HG03520 (cell line): ENCODE measurements around the gene CCDC137.
"Not testable (repeated sequence)": the region's sequence is repeated elsewhere in the genome, so short reads cannot be mapped to it uniquely, and the experiment has no call there.

Source experiments
- ATAC-seq: cut with Tn5 transposase; IDR thresholded peaks from one replicate; pipeline ENCODE4 v1.9.1; 2021; ENCODE audit warnings: mild to moderate bottlenecking, moderate library complexity; ENCODE audit not compliant: unreplicated experiment

The CCDC137 gene

DNA sequence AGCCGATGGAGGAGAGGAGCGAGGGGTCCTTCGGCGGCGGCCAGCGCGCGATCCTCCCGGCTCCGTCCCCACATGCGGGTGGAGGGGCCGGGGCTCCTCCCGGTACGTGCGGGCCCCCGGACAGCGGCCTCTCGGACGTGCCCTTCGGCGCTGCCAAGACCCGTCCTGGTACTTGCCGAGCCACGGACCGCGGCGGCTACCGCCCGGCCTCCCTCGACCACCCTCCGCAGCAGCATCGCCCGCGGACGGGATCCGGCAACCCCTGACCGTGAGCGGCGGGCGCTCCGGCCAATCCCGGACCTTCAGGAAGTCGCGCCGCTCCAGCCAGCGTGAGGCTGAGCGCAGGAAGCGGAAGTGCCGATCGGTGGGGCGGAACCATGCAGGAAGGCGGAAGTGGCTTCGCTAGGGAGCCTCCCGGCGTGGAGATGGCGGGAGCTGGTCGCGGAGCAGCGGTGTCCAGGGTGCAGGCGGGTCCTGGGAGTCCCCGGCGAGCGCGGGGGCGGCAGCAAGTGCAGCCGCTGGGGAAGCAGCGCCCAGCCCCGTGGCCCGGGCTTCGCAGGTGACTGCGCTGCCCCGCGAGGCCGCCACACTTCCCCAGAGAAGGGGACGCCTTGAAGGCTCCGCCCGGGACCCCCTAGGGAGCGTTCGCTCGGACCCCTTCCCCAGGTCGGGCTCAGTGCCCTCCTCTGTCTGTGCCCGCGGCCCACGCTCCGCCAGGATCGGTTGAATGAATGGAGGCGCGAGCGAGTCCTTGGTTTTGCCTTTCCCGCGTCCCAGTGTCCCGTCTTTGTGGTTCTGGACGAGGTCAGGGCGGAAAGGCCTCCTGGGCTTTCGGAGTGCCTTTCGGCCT is at the start of gene CCDC137, which contains the start of gene OXLD1:
Gene CCDC137 (plus strand): TSS at position 396 of the 850 bp plus-strand sequence. CDS start 30 bp downstream, at position 426.
Gene OXLD1 (minus strand): TSS at position 264 of the 850 bp plus-strand sequence. CDS start 28 bp downstream, at position 236.
- peak; percentile 95 for ATAC-seq

GRCh38 chr17:81616877-81617276 is 49.7 kb upstream of the CCDC137 start:
- ATAC-seq: no peak

- ATAC-seq: not testable (repeated sequence)
Measured at GRCh38 chr17:81618307-81618706, 48.2 kb upstream of the CCDC137 start.

DNA sequence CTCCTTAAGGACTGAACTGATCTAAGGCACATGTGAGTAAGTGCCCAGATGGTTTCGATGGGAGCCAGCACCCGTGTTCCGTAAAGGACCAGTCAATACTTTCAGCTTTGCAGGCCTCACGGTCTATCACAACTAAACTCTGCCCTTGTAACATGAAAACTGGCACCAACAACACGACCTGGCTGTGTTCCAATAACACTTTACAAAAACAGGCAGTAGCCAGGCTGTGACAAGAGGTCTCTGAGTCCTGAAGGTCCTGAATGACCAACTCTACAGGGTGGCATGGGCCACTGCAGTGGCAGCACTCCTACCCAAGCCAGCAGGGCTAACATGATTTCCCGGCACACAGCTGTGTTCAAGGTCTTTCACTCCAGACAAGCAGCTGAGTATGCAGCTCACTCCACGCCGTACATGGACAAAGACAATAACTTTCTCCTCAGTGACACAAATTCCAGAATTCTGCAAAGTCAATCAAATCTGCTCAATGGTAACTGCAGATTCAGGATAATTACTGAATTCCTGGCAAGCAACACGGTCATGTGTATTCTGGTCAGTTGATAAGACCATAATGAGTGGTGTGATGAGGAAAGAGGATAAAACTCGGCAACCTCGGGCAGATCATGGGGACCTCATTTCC is 44.9 kb upstream of the CCDC137 start:
- no peak for ATAC-seq

DNA sequence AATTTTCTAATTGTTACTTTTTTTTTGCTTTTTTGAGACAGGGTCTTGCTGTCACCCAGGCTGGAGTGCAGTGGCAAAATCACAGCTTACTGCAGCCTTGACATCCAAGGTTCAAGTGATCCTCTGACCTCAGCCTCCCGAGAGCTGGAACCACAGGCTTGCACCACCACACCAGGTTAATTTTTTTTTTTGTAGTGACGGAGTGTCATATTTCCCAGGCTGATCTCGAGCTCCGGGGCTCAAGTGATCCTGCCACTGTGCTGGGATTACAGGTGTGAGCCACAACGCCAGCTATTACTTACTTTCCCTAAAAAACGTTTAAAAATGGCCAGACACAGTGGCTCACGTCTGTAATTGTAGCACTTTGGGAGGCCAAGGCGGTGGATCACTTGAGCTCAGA is 36.3 kb upstream of the CCDC137 start:
- no peak for ATAC-seq

GRCh38 chr17:81631482-81631881 is 35.1 kb upstream of the CCDC137 start:
- ATAC-seq: no peak

DNA sequence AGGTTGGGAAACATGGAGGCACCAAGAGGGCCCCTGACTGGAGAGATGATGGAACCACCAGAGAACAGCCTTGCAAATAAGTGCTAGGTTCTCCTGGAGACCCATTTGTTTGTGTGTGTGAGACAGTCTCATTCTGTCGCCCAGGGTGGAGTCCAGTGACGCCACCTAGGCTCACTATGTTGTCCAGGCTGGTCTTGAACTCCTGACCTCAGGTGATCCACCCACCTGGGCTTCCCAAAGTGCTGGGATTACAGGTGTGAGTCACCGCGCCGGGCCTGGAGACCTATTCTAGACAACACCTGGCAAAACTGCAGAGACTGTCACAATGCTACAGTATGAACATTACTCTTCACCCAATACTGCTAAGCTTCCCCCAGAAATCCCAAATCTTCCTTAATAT is 31.1 kb upstream of the CCDC137 start:
- no peak for ATAC-seq

GRCh38 chr17:81635973-81636504 is 30.5 kb upstream of the CCDC137 start:
- no peak for ATAC-seq

- peak; percentile 78 for ATAC-seq
Measured at GRCh38 chr17:81636505-81637288, 29.8 kb upstream of the CCDC137 start, which contains the start of the genes NPLOC4 and TSPAN10. NPLOC4 (minus strand) TSS chr17:81637112; CDS start chr17:81636930, 182 bp downstream. TSPAN10 (plus strand) TSS chr17:81637196; CDS start chr17:81642413, 5,217 bp downstream.

- ATAC-seq: no peak
Measured at GRCh38 chr17:81638683-81639082, 27.9 kb upstream of the CCDC137 start.

DNA sequence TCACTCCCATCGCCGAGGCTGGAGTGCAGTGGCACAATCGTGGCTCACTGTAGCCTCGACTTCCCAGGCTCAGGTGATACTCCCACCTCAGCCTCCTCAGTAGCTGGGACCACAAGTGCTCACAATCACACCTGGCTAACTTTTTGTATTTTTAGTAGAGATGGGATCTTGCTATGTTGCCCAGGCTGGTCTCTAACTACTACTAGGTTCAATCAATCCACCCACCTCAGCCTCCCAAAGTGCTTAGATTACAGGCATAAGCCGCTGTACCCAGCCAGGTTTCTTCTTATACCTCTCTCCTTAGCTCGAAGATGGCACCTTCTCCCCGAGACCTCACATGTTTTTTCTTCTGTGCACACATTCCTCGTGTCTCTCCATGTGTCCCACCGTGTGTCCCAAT is 26.5 kb upstream of the CCDC137 start:
- no peak for ATAC-seq

- no peak for ATAC-seq
Measured at GRCh38 chr17:81641825-81642489, 24.6 kb upstream of the CCDC137 start.

DNA sequence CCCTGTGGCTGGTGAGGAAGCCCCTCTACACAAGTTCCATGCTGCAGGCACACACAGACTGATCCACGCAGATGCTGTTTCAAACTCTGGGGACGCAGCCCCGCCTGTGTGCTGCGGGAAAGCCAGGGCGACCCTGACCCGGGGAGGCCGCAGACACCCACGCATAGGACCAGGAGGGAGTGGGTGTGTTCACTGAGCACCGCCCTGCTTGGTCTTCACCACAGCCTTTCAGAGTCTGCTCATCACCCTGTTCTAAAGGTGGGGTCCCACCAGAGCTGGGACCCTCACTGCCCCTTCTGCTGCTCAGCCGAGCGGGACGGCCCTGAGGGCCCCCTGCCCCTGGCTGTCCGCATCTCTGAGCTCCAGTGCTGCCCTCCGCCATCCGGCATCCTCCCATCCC is 22.0 kb upstream of the CCDC137 start:
- ATAC-seq: no peak

GRCh38 chr17:81644976-81645952 is 21.3 kb upstream of the CCDC137 start:
- no peak for ATAC-seq

DNA sequence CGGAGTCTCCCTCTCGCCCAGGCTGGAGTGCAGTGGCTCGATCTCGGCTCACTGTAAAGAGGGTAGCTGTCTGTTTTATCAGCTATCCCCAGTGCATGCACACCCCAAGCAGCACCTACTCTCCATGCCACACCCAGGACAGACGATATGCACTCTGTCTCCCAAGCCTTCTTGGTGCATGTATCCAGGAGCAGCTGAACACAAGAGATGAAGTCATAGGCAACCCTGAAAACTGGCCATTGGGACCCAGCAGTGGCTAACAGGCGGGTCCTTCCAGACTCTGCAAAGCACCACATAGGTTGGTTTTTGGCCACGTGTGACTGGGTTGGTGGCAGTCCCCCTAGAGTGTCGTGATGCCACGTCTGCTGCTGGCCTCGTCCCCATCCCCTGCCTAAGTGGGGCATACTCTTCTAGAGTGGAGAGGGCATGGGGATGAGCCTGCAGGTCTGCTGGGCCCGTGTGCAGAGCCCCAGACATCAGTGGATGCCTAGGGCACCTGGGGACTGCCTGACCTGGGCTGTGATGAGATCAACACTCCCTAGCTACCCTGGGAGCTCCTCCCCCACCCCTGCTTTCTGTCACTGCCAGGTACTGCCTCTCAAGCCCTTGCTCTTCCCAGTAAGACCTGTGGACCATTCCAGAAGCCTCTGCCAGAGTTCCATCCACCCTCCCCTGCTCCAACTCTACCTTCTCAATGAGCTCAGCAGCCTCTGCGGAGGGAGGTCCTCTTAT is 19.5 kb upstream of the CCDC137 start:
- no peak for ATAC-seq

DNA sequence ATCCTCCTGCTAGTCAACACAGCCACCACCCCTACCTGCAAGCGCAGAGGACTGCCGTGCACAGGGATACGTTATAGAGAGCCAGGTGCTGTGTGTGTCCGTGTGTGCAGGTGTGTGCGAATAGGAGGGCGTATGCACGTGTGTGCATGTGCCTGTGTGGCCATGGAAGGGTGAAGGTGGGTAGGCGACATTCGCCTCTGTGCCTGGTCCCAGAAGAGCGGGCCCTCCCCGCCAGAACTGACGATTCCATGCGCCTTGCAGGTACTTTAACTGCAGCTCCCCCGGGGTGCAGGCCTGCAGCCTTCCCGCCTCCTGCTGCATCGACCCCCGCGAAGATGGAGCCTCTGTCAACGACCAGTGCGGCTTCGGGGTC is 18.9 kb upstream of the CCDC137 start:
- ATAC-seq: no peak

GRCh38 chr17:81648013-81648706 is 18.4 kb upstream of the CCDC137 start:
- ATAC-seq: no peak

DNA sequence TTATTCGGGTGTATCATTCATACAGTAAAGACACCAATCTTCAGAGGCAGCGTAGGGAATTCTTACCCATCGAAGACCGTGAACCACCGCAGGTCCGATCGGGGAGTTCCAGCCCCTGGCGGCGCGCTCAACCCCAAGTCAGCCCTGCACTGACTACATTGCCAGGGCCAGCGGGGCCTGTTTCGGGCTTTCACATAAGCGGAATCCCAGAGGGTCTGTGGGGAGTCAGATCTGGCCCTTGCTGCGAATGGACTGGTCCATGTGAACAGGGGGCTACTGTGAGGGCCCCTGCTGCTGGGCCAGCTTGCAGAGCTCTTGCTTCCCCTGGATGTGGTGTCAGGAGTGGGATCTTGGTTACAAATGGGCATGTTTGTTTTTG is 17.8 kb upstream of the CCDC137 start:
- no peak for ATAC-seq
